Left hindlimb (tissue), 1 donor: ENCODE results near the gene LRMDA.

Experiments used
- DNase-seq: peaks from one replicate; pipeline ENCODE4 v3.0.0-alpha.2; 2018

LRMDA gene

DNA sequence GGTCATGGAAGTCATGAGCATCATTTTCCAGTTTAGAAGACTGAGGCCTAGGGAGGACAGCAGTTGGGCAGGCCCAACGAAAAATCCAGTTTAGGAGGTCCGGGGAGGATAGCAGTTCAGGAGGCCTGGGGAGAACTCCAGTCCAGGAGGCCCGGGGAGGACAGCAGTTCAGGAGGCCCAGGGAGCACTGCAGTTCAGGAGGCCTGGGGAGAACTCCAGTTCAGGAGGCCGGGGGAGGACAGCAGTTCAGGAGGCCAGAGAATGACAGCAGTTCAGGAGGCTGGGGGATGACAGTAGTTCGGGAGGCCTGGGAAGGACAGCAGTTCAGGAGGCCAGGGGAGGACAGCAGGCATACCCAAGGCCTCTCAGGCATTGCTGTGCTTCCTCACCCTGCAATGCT is 453.4 kb downstream of the LRMDA start:
- DNase-seq, result no peak

- no peak for DNase-seq
These were observed 455.9 kb downstream of the LRMDA start for GRCh38 chr10:75887369-75887768.

DNA sequence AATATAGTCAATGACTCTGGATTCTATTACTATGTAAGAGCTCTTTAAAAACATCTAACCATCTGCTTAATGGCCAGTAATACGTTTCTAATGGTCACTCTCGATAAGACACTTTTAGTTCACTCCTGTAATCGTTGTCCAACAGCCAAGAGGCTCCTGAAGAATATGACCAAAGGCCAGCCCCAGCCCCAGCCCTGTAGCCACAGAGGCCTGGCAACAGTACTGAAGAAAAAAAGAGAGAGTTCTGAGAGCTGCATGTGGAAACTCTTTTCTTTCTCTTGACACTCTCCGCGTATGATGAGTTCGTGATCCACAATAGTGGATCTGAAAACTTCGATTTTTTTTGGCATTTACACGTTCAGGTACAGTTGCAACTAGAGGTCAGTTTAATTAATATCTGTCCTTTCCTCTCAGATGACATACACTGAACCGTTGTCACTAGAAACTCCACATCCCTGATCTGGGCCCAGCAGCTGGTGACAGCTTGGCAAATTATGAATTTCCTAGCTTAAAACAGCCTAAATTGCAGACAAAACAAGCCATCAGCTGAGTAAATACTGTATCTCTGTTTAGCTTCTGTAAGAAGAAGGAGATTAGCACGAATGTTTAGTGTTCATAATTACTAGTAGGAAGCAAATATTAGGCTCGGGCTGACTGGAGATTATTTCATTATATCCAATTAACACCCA is 456.7 kb downstream of the LRMDA start:
- DNase-seq, result no peak

DNA sequence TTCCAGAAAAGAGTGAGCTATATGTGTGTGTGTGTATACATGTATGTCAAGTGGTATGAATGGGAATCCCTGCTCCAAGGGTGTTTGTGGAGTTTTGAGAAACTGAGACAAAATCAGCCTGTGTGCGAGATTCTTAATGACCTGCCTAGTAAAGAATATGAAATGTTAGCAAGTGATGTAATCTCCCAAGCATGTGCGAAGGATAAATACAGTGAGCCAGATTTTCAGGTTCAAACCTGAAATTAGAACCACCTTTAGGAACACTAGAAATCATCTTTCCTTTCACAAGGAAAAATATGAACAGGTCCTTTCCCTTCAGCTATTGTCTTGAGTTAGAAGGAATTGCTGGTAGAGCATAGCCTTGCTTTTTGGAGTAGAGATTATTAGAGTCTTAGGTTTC is 457.6 kb downstream of the LRMDA start:
- DNase-seq, result no peak

GRCh38 chr10:75894761-75895160 is 463.3 kb downstream of the LRMDA start:
- no peak for DNase-seq

GRCh38 chr10:75895259-75895658 is 463.8 kb downstream of the LRMDA start:
- no peak for DNase-seq

GRCh38 chr10:75899816-75900390 is 468.5 kb downstream of the LRMDA start:
- no peak for DNase-seq

DNA sequence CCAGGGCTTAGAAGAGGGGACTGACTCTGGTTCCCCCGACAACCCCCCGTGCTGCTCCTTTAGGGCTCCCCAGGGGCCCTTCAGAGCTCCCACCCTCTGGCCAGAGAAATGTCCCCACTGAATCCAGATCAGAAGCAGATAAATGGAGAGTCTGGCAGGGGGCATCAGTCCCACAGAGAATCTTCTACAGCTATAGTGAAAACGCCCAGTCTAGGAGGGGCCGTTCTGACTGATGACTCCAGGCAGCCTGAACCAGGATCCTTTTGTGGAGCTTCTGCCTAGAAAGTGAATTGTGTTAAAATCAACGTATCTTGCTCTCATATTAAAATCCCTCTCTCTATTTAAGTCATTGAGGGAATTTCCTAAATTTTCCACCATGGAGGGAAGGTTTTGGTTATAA is 471.4 kb downstream of the LRMDA start:
- no peak for DNase-seq

- no peak for DNase-seq
These were observed 473.3 kb downstream of the LRMDA start for GRCh38 chr10:75904499-75905283.

- no peak for DNase-seq
These were observed 474.1 kb downstream of the LRMDA start for GRCh38 chr10:75905490-75905889.

- no peak for DNase-seq
These were observed 478.6 kb downstream of the LRMDA start for GRCh38 chr10:75910032-75910431.

DNA sequence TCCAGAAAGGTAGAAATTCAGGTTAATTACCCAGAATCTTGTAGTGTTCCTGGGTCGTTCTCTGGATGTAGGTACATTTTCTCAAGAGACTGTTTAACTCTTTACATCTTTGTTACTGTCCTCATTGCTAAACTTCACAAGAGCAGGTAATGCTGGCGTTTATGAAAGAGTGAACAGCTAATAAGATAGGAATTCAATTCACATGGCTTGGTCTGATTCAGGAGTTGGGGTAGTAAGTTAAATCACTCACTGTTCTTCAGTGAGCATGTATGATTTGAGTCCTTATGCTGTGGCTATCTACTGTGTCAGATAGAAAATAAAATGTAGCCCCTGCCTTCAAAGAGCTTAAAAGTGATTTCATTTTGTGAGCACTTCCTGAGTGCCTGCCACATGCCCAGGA is 480.0 kb downstream of the LRMDA start:
- DNase-seq, result no peak

DNA sequence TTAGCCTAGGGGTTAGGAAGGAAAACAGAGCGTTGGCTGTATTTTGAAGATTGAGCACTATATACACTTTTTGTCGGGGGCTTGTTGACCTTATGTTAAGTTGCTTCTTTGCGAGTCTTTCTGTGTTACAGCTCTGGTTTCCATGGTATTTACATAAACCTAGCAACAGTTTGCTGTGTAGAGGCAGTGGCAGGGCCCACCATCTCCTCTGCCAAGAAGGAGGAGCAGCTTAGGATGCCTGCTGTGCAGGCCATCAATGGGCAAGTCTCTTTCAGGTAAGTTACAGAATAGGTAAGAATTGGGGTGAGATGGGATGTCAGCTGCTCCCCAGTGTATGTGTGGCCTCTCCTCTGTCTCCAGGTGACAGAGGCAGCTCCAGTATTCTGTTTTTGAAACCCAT is 485.5 kb downstream of the LRMDA start:
- peak; percentile 45 for DNase-seq

DNA sequence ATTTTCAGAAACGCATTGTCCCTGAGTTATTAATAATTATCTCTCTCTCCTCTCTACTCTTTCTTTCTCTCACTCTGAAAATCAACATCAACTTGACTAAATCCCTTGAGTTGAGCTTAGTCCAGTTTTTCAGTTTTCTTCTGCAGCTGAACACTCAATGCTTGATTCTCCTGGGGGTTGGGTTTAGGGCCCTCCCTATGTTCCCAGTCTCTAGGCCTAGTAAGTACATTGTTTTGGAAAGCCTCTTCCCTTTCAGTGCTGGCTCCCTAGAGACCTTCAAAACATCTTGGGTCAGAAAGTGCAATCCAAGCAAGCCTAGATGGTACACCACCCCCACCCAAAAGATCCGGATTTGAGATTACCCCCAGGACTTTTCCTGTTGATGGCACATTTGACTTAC is 488.5 kb downstream of the LRMDA start:
- DNase-seq, result no peak

DNA sequence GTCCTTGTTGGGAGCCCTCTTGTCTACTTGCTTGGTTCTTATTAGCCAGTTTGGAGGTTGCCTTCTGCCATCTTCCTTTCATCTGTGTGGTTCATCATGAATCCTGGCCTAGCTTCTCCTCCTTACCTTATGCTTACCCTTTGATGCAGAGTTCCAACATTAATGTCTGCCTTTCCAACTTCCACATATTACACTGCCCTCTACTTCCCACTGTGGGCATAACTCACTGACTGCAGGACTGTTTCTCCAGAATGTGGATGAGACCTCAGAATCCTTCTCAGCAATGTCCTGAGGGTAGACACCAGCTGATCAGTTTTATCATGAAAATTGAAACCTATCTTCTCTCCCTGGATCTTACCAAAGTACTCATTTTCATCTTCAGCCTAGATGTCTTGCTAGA is 491.0 kb downstream of the LRMDA start:
- no peak for DNase-seq

- DNase-seq, result no peak
These were observed 493.0 kb downstream of the LRMDA start for GRCh38 chr10:75924309-75924902.

DNA sequence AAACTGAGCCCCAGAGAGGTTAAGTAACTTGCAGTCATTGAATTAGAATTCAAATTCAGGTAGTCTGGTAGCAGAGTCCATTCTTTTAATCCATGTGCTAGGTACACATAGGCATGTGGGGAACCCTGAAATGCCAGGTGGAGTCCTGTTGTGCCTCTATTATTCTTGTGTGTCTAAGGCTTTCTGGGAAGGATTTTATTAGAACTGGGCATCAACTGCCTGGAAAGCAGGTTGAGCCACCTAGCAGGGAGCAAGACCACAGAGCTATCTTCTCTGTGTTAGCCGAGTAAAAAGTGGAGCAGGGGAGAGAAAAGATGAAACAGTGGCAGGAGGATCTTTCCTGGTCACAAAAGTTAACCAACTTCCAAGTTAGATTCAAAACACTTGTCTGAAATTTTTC is 494.6 kb downstream of the LRMDA start:
- no peak for DNase-seq

- DNase-seq, result no peak
These were observed 495.3 kb downstream of the LRMDA start for GRCh38 chr10:75926763-75927162.

DNA sequence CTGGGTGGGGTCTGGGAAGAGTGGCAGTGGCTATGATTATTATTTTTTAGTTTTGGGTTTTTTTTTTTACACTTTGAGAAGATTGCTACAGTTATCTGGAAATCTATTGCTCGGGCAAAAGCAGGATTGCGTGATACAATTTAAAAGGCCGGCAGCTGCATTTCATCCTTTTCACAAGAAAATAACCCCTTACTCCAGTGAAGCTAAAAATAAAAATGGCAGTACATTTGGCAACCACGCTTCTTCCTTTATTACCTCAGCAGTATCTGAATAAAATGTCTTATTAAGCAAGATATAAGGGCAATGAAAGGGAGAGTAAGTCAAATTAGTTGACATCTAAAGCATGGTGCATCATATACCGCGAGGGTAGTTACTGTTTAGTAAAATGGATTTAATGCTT is 496.8 kb downstream of the LRMDA start:
- no peak for DNase-seq

DNA sequence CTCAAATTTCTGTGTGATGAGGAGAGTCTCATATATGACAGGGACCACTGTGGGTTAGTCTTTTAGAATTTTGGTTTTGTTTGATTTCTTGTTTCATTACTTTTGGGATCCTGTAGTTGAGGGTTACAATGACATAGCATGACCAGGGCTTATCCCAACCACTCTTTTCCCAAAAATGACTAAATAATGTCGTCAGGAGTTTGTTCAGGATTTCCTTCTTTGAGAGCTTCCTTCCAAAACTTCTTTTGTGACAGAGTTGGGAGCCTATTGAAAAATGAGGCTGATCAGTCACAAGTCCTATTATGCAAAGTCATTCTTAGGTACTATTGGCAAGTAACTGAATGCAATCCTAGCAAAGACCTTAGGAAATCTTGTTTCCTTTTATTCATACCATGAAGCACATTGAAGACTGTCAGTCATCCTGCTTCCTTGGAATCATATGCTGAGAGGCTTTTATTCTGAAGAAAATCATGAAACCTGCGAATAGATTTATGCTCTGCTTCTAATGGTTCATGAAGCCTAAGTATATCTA is 498.3 kb downstream of the LRMDA start:
- no peak for DNase-seq

DNA sequence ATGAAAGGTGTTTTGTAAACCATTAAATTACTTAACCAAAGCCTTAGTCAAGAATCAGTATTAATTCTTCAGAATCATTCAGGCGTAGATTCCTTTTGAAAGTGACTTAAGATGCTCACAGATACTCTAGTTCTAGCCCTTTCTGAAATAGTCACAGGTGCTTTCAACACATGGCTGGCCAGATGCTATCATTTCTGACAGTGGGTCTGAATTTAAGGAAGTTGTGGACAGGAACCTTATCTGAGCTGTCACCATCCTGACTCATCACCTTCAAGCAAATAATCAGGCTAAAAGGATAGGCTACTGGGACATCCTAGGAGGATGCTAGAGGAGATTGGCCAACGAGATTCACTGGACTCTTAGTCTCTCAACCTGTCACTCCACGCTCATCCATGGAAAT is 501.5 kb downstream of the LRMDA start:
- no peak for DNase-seq

DNA sequence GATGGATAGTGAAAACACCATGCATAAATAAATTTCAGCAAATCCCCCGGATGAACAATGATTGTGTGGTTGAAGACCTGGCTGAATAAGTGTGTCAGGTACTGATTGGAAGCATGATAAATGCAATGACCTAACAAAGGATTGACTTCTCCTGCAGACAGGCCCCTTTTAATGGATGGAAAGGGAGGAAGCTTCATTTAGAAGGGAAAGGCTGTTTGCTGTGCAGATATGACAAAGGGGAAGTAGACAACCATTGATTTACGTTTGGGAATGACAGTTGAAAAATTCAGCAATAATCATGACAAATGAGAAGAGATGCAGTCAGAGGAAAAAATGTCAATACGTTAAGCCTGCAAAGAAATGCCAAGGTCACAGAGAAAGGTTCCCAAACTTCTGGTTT is 503.8 kb downstream of the LRMDA start:
- no peak for DNase-seq

DNA sequence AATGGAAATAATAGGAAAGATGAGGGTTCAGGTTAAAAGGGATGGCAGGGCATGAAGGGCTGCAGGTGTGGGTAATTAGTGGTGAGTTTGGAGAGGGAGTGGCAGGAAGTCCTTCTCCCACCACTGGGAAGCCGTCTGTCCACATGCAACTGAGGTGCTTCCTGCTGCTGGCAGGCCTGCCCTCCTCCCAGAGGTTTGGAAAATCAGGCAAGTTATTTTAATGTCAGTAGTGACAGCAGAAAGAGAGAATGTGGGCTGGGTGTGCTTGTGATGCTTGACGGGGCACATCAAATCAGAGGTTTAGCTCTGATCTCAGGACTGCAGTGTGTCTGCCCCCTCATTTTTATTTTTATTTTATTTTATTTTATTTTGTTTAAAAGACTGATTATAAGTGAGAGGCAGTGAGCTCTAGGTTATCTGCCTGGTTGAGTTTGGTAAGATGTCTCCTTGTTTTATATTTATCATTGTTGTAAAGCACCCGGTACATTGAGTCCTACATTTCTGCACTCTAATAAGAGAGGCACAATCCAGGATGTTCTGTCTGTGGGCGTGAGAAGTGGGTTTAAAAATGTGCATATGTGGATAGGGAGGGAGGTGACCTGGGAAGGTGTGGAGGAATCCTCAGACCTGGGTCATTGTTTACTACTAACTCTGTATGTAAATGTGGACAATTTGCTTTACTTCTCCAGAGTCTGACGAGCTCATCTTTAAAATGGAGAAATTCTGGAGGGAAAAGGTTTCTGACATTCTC is 504.4 kb downstream of the LRMDA start:
- DNase-seq, result no peak
